Gastrocnemius medialis (tissue), 4 donors: Measurements from ENCODE around the gene TSPAN9. TPM values are rescaled to one million over a fixed set of nuclear protein-coding genes. Genes with fewer than 3 reads are reported as not detected.

ENCODE experiments used
- ATAC-seq, 2 donors: fragments of 150-250 bp; one replicate each; pipeline ENCODE4 v1.9.1; 2016
- DNase-seq, 2 donors: peaks; one replicate each; pipeline ENCODE4 v3.0.0-alpha.2; 2019
- H3K27ac ChIP-seq, 4 donors: fragments of 200-600 bp; sonication (generic); 1 replicate in 1 of 4; 2 replicates in 3 of 4; pipeline ENCODE4 v1.5.1; 2016 to 2018; ENCODE audit warnings: mild to moderate bottlenecking in 2 of 4, moderate library complexity in 1 of 4
- H3K27me3 ChIP-seq, 3 donors: fragments of 200-600 bp; sonication (generic) in 2 of 3; 1 replicate in 1 of 3; 2 replicates in 2 of 3; pipeline versions ENCODE4 v1.5.1 to v1.6.0; 2016 to 2019; ENCODE audit warnings: mild to moderate bottlenecking in 1 of 3, moderate library complexity in 1 of 3
- H3K36me3 ChIP-seq, 2 donors: fragments of 200-600 bp; sonication (generic) in 1 of 2; one replicate each; pipeline ENCODE4 v1.5.1; 2017 to 2018
- H3K4me1 ChIP-seq, 2 donors: fragments of 200-600 bp; sonication (generic) in 1 of 2; one replicate each; pipeline ENCODE4 v1.5.1; 2016 to 2017; ENCODE audit warnings: mild to moderate bottlenecking in 2 of 2
- H3K4me3 ChIP-seq, 4 donors: fragments of 200-600 bp; sonication (generic) in 3 of 4; 1 replicate in 1 of 4; 2 replicates in 3 of 4; pipeline ENCODE4 v1.5.1; 2016 to 2019; ENCODE audit warnings: mild to moderate bottlenecking in 2 of 4
- H3K9me3 ChIP-seq, 3 donors: fragments of 200-600 bp; sonication (generic) in 2 of 3; 1 replicate in 1 of 3; 2 replicates in 2 of 3; pipeline ENCODE4 v1.5.1; 2016 to 2019
- CTCF ChIP-seq, 5 experiments: fragments of 450-650 bp in 3 of 5; fragments of 200-600 bp in 2 of 5; sonication (generic) in 2 of 5; IDR thresholded peaks in 4 of 5; conservative IDR thresholded peaks in 1 of 5; 1 replicate in 4 of 5; 2 replicates in 1 of 5; pipeline ENCODE4 v1.5.1; 2016 to 2019; ENCODE audit warnings: antibody characterized with exemption in 5 of 5, mild to moderate bottlenecking in 3 of 5, moderate library complexity in 3 of 5
- POLR2A ChIP-seq, 2 donors: fragments of 450-650 bp; IDR thresholded peaks; one replicate each; pipeline ENCODE4 v1.6.1; 2017; ENCODE audit warnings: antibody characterized with exemption in 2 of 2, mild to moderate bottlenecking in 2 of 2, moderate library complexity in 2 of 2
- in situ Hi-C, 4 donors: fragments of 200-750 bp; cut with MboI; loops; one replicate each; pipeline versions ENCODE4 v1.15.0 to v1.8.0; 2017; ENCODE audit warnings: low sequenced_read_pairs in 4 of 4
- intact Hi-C: fragments of 100-400 bp; cut with DNase I; formaldehyde crosslinking; loops from one replicate; pipeline ENCODE4 v1.15.1; 2023; ENCODE audit warnings: low total_unique reads
- total RNA-seq, 4 donors: library from RNA; depleted of rRNA; stranded (reverse); fragments of >200 nt; gene quantifications; one replicate each; pipeline versions ENCODE4 v1.1.0 to v1.2.3, GENCODE V29; 2016

The TSPAN9 gene
- total RNA-seq, 4 donors from 2014 or later, result 4.7 to 9.4 (median 7.4) TPM

GRCh38 chr12:3225154-3225795 lies 148.1 kb downstream of the TSPAN9 start:
- ATAC-seq, result no peak
- TF ChIP-seq POLR2A (IDR thresholded peaks at IDR 0.05) (no peak), CTCF (IDR thresholded peaks at IDR 0.05 in 4 of 5, conservative IDR thresholded peaks at IDR 0.05 in 1 of 5) (no peak)
- H3K9me3 ChIP-seq, result no peaks in the 10 kb centered on the region
- H3K27ac ChIP-seq, result no peak overlapping the region
- H3K4me3 ChIP-seq, result no peak overlapping the region
- H3K4me1 ChIP-seq, result peaks cover 0 to 5% of the 10 kb centered on the region in 2 donors
- intact Hi-C loops, result no loop called here
- in situ Hi-C loops, result no loop called here
- no peaks in the 10 kb centered on the region for H3K36me3 ChIP-seq
- DNase-seq, result no peak
- H3K27me3 ChIP-seq, result no peaks in the 10 kb centered on the region

- DNase-seq, result no peak
- no peaks in the 10 kb centered on the region for H3K27me3 ChIP-seq
- H3K36me3 ChIP-seq, result no peaks in the 10 kb centered on the region
- no peak overlapping the region for H3K27ac ChIP-seq
- TF ChIP-seq POLR2A (IDR thresholded peaks at IDR 0.05) (no peak), CTCF (IDR thresholded peaks at IDR 0.05 in 4 of 5, conservative IDR thresholded peaks at IDR 0.05 in 1 of 5) (no peak)
- in situ Hi-C loops (no loop called here), intact Hi-C loops (no loop called here)
- peaks cover under 1 to 7% of the 10 kb centered on the region in 2 donors for H3K4me1 ChIP-seq
- H3K9me3 ChIP-seq, result no peaks in the 10 kb centered on the region
- ATAC-seq, result no peak
- H3K4me3 ChIP-seq, result no peak overlapping the region
These were observed 148.6 kb downstream of the TSPAN9 start for GRCh38 chr12:3225796-3226180.

- peaks cover 5 to 11% of the 10 kb centered on the region in 2 donors for H3K4me1 ChIP-seq
- intact Hi-C loops, result no loop called here
- in situ Hi-C loops, result no loop called here
- no peaks in the 10 kb centered on the region for H3K36me3 ChIP-seq
- TF ChIP-seq CTCF (IDR thresholded peaks at IDR 0.05 in 4 of 5, conservative IDR thresholded peaks at IDR 0.05 in 1 of 5) (no peak), POLR2A (IDR thresholded peaks at IDR 0.05) (no peak)
- no peaks in the 10 kb centered on the region for H3K27me3 ChIP-seq
- no peak overlapping the region for H3K27ac ChIP-seq
- H3K9me3 ChIP-seq, result no peaks in the 10 kb centered on the region
- ATAC-seq (no peak), DNase-seq (no peak)
- H3K4me3 ChIP-seq, result no peak overlapping the region
These were observed 149.1 kb downstream of the TSPAN9 start for GRCh38 chr12:3226264-3226663.

- intact Hi-C loops, result no loop called here
- TF ChIP-seq CTCF (IDR thresholded peaks at IDR 0.05 in 4 of 5, conservative IDR thresholded peaks at IDR 0.05 in 1 of 5), result no peak
- TF ChIP-seq POLR2A (IDR thresholded peaks at IDR 0.05), result no peak
- DNase-seq (no peak), ATAC-seq (no peak)
- Histone ChIP-seq H3K36me3 (no peaks in the 10 kb centered on the region), H3K27me3 (no peaks in the 10 kb centered on the region), H3K4me1 (peaks cover 16 to 19% of the 10 kb centered on the region in 2 donors), H3K27ac (no peak overlapping the region), H3K4me3 (no peak overlapping the region), H3K9me3 (no peaks in the 10 kb centered on the region)
- in situ Hi-C loops, result no loop called here
These were observed 150.1 kb downstream of the TSPAN9 start for GRCh38 chr12:3227076-3227975.
